HG03565 (cell line): ENCODE data around the gene NRXN3.
"Not testable (repeated sequence)": the region's sequence is repeated elsewhere in the genome, so short reads cannot be mapped to it uniquely, and the experiment has no call there.

ENCODE experiments used
- ATAC-seq: cut with Tn5 transposase; IDR thresholded peaks from one replicate; pipeline ENCODE4 v1.9.1; 2021; ENCODE audit warnings: mild to moderate bottlenecking, moderate library complexity; ENCODE audit not compliant: unreplicated experiment

NRXN3 gene

GRCh38 chr14:78399316-78399889, 229.2 kb downstream of the NRXN3 start:
- no peak for ATAC-seq

DNA sequence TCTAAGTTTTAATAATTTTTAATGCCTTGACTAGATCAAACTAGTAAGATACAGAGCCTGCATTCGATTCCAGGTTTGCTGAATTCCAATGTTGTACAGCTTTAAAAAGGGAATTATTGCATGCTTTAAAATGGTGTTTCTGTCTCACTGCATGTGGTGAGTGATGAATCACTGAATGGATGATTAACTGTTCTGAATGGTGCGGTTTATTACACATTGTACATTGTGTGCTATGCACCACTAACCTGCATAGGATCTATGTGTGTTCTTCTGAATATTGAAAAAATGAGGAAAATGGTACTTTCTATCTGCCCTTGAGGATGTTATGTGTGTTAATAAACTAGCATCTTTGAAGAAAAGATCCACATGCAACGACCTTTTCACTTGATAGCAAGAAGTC, 231.7 kb downstream of the NRXN3 start:
- ATAC-seq = no peak

DNA sequence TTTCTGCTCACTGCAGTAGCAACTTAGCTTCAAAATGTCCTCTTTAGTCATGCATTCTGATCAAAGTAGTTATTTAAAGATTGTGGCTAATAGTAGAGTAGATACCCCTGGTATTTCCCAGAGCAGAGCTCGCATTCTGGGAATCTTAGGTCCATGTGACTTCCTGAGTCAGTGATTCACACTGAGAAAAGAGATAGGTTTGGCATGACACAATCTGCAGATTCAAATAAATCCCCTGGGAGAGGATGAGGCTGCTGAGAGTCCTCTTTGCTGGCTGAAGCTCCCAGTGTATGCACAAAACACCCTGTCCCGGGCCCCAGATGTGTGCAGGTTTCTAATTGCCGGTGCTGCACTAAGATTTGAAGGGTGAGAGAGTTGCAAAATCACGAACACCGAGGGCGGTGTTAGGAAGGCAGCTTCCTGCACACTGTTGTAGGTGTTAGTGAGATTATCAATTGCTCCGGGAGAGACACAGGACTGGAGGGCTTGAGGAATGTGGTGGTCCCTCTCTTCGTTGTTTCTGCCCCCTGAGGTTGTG, 233.2 kb downstream of the NRXN3 start:
- peak; percentile 79 for ATAC-seq

GRCh38 chr14:78405079-78405856, 235.1 kb downstream of the NRXN3 start:
- ATAC-seq = no peak

GRCh38 chr14:78412475-78412874, 242.3 kb downstream of the NRXN3 start:
- no peak for ATAC-seq

GRCh38 chr14:78414172-78414571, 244.0 kb downstream of the NRXN3 start:
- no peak for ATAC-seq

- ATAC-seq = peak; percentile 49
These were observed 247.4 kb downstream of the NRXN3 start for GRCh38 chr14:78417532-78417931.

- no peak for ATAC-seq
These were observed 254.1 kb downstream of the NRXN3 start for GRCh38 chr14:78424311-78424710.

- ATAC-seq = no peak
These were observed 255.2 kb downstream of the NRXN3 start for GRCh38 chr14:78425330-78425729.

DNA sequence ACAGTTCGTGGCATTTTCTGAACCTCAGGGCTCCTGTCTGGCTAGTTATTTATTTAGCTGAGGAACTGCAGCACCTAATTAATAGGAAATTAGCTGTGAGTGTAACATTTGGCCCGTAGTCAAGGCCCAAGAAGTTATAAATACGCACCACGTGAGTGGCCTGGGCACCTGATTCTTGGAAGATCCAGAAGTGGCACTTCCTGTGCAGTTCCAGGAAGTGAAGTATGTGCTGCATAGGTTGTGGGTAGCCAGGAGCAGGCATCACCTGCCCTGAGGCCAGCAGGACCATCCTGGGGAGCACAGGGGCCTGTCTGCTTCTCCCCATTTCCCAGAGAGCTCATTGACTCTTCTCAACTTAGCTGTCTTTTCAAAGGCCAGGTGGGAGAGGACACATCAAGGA, 255.6 kb downstream of the NRXN3 start:
- ATAC-seq = no peak

DNA sequence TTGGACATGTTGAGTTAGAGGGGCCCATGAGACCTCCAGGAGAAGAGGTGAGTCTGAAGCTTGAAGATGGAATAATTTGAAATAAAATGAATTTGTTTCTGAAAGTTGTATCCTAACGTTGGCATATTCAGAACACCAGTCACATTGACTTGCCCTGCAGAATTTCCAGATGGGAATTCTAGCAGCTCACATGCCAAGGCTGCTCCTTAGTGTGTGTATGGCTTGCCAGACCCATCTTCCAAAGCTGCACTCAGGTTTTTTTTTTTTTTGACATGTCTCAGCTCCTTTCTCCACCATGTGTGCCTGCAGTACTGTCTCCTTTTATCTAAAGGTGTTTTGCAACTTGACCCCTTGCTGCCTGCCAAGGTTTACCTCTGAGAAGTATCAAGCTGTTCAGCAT, 261.9 kb downstream of the NRXN3 start:
- no peak for ATAC-seq

- not testable (repeated sequence) for ATAC-seq
These were observed 267.3 kb downstream of the NRXN3 start for GRCh38 chr14:78437448-78437847.

- ATAC-seq = no peak
These were observed 270.3 kb downstream of the NRXN3 start for GRCh38 chr14:78440356-78440894.

DNA sequence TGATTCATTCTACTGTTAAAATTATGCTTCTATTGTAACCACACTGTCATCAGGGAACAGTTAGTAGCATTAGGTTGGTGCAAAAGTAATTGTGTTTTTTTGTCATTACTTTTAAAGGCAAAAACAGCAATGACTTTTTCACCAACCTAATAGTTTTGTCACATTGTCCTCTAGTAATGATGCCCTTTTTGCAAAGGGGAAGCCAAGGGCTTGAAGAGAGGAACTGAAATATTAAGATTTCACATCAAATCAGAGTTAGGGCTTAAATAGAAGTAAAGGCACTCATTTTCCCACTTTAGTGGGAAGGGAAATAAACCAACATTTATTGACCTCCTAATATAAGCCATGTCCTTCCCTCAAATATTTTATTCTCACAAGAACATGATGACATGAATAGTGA, 273.7 kb downstream of the NRXN3 start:
- no peak for ATAC-seq

DNA sequence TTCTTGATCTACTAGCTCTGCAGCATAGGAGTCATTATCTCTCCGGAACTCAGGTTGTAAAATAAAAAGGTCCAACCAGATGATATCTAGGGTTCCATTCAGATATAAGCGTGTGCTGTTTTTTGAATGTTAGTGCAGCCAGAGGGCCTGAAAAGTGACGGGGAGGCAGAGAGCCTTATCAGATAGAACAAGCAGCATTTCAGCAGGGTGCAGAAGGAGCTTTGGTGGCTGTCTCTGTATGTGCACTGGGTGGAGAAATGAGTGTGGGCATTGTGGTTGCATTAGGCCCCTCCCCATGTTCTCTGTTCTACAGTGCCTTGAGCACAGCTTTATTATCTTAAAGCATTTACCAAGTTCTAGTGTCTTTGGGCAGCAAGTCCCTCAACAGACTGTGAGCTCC, 275.1 kb downstream of the NRXN3 start:
- no peak for ATAC-seq

DNA sequence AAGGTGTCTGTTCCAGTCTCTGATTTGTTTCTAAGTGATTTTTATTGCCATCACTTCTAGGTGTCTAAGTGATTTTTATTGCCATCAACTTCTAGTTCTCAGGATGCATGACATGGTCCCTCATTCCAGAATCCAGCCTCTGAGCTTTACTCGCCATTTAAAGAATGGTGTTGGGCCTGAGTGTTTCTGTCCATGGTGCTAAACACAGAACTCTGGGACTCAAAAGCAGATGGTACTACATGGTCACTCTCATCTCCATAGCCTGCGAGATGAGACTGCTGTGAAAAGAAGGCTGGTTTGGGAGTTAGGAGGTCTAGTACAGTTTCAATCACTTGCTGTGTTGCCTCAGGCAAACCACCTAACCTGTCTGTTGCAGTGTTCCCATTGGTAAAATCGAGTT, 276.6 kb downstream of the NRXN3 start:
- ATAC-seq = no peak

GRCh38 chr14:78448164-78449094, 278.3 kb downstream of the NRXN3 start:
- ATAC-seq = no peak

GRCh38 chr14:78450669-78451318, 280.6 kb downstream of the NRXN3 start:
- ATAC-seq = no peak

DNA sequence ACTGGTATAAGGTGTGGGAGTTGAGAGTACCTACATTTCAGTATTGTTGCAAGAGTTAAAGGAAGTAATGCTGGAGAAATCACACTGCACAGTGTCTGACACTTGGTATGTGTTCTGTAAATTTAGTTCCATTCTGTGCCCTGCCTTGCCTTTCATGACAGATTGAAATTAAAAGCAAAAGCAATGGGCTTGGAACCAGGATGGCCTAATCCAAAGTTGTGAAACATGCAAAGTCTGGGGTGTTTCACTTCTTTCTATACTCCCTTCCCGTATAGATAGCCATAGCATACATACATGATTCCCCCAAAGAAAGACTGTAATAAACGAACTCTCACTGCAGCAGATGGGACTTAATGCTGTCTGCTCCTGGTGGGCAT, 281.1 kb downstream of the NRXN3 start:
- ATAC-seq = no peak

DNA sequence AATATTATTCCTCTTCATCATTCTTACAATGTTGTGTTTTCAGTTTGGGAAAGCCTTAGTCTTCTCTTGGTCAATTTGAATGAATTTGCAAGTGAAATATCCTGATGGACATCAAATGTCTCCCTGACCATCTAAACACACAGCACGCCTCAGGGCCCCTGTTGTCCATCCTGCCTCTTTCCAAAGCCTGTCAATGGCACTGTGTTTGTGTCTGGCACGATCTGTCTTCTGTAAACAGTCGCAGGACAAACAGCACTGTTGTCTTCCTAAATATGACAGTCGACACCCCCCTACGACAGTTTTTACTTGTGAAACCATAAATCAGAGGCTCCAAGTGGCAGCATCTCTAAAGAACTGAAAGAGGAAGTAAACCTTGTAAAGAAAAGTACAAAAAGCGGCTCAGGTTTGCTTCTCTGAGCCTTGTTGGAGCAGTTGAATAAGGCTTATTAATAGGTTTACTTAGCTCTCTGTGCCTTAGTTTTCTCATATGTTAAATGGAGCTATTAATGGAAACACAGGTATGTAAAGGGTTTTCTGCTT, 285.8 kb downstream of the NRXN3 start:
- ATAC-seq = peak; percentile 67
